ENCODE data around the gene ARHGAP32. TPM values are rescaled to one million over a fixed set of nuclear protein-coding genes. Genes with fewer than 3 reads are reported as not detected.

The ARHGAP32 gene
- total RNA-seq, 1 donor from 2014 or later = 57.2 TPM

GRCh38 chr11:128953151-128953550, 239.0 kb downstream of the ARHGAP32 start:
- no peak for ATAC-seq

GRCh38 chr11:128949791-128950454, 242.2 kb downstream of the ARHGAP32 start:
- ATAC-seq = no peak

GRCh38 chr11:128948583-128948982, 243.5 kb downstream of the ARHGAP32 start:
- ATAC-seq = no peak

GRCh38 chr11:128947773-128948172, 244.4 kb downstream of the ARHGAP32 start:
- ATAC-seq = no peak

- ATAC-seq = no peak
Measured at GRCh38 chr11:128946648-128947047, 245.5 kb downstream of the ARHGAP32 start.

- no peak for ATAC-seq
Measured at GRCh38 chr11:128943428-128943976, 248.6 kb downstream of the ARHGAP32 start.

- ATAC-seq = peak; percentile 56
Measured at GRCh38 chr11:128942817-128943427, 249.2 kb downstream of the ARHGAP32 start, which contains the start of gene TP53AIP1. TSS of gene TP53AIP1 (minus strand) at chr11:128942871. CDS start at chr11:128937818, 5,053 bp downstream.

- peak; percentile 38 for ATAC-seq
Measured at GRCh38 chr11:128942272-128942612, 249.9 kb downstream of the ARHGAP32 start.

- ATAC-seq = peak; percentile 63
Measured at GRCh38 chr11:128941573-128942271, 250.4 kb downstream of the ARHGAP32 start.

GRCh38 chr11:128941110-128941509, 251.0 kb downstream of the ARHGAP32 start:
- ATAC-seq = no peak

- peak; percentile 60 for ATAC-seq
Measured at GRCh38 chr11:128940603-128941002, 251.5 kb downstream of the ARHGAP32 start.

GRCh38 chr11:128940156-128940555, 252.0 kb downstream of the ARHGAP32 start:
- ATAC-seq = peak; percentile 80

GRCh38 chr11:128939591-128939990, 252.5 kb downstream of the ARHGAP32 start:
- no peak for ATAC-seq

GRCh38 chr11:128938156-128938885, 253.8 kb downstream of the ARHGAP32 start:
- no peak for ATAC-seq

- ATAC-seq = no peak
Measured at GRCh38 chr11:128937480-128937879, 254.6 kb downstream of the ARHGAP32 start.

GRCh38 chr11:128936606-128937251, 255.4 kb downstream of the ARHGAP32 start:
- no peak for ATAC-seq

- no peak for ATAC-seq
Measured at GRCh38 chr11:128934926-128935325, 257.2 kb downstream of the ARHGAP32 start.

- ATAC-seq = no peak
Measured at GRCh38 chr11:128934351-128934750, 257.8 kb downstream of the ARHGAP32 start.

GRCh38 chr11:128933481-128934178, 258.5 kb downstream of the ARHGAP32 start:
- ATAC-seq = no peak

GRCh38 chr11:128931668-128932067, 260.5 kb downstream of the ARHGAP32 start:
- ATAC-seq = peak; percentile 33

- ATAC-seq = no peak
Measured at GRCh38 chr11:128931066-128931465, 261.1 kb downstream of the ARHGAP32 start.

GRCh38 chr11:128929991-128930390, 262.1 kb downstream of the ARHGAP32 start:
- no peak for ATAC-seq
